ENCODE data around the gene CEP55. TPM values are rescaled to one million over a fixed set of nuclear protein-coding genes. Genes with fewer than 3 reads are reported as not detected.

The CEP55 gene
- total and polyA plus RNA-seq, 2 donors = 6.4 to 28.7 TPM

DNA sequence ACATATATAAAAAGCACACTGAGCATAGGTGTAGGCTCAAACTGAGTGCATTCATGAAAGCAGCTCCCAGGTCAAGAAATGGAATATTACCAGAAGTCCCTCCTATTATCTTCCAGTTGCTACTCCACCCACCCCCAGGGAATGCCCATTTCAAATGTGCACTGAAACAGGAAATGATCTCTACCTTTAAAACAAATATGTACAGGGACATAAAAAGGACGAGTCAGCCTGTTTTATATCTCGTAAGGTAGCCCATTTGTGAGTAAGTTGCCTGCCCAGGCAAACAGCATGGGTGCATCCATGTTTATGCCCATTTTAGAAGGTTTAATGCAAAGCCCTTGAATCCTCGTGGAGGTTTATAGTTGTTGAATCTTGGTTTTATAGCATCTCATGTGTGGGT is 80.5 kb downstream of the CEP55 start:
- no peak for DNase-seq (ENCODE audit: low read depth in 6 of 9, low spot score in 9 of 9)
- 93% methylated on average over 3 of the region's 3 CpGs for WGBS
- Histone ChIP-seq H3K4me1 (ENCODE audit: control insufficient read depth in 2 of 2, insufficient read depth in 2 of 2, low read length in 2 of 2) (peaks cover 3 to 6% of the 10 kb centered on the region in 2 donors), H3K27me3 (ENCODE audit: control insufficient read depth in 2 of 2, insufficient read depth in 1 of 2, low read length in 1 of 2) (peaks cover 0 to 7% of the 10 kb centered on the region in 2 donors), H3K27ac (ENCODE audit: low read depth in 1 of 2, low read length in 1 of 2) (no peak overlapping the region), H3K4me3 (ENCODE audit: low read length in 2 of 2) (no peak overlapping the region), H3K36me3 (ENCODE audit: control insufficient read depth in 2 of 2, insufficient read depth in 2 of 2, low read length in 1 of 2) (no peaks in the 10 kb centered on the region), H3K9me3 (ENCODE audit: control insufficient read depth in 2 of 2, insufficient read depth in 1 of 2, low read length in 1 of 2) (no peaks in the 10 kb centered on the region)

- Histone ChIP-seq H3K27ac (ENCODE audit: low read depth in 1 of 2, low read length in 1 of 2) (no peak overlapping the region), H3K9me3 (ENCODE audit: control insufficient read depth in 2 of 2, insufficient read depth in 1 of 2, low read length in 1 of 2) (no peaks in the 10 kb centered on the region), H3K36me3 (ENCODE audit: control insufficient read depth in 2 of 2, insufficient read depth in 2 of 2, low read length in 1 of 2) (no peaks in the 10 kb centered on the region), H3K4me3 (ENCODE audit: low read length in 2 of 2) (no peak overlapping the region), H3K4me1 (ENCODE audit: control insufficient read depth in 2 of 2, insufficient read depth in 2 of 2, low read length in 2 of 2) (peaks cover 3 to 6% of the 10 kb centered on the region in 2 donors), H3K27me3 (ENCODE audit: control insufficient read depth in 2 of 2, insufficient read depth in 1 of 2, low read length in 1 of 2) (peaks cover 0 to 3% of the 10 kb centered on the region in 2 donors)
- WGBS = 98% methylated on average over 3 of the region's 3 CpGs
- DNase-seq (ENCODE audit: low read depth in 6 of 9, low spot score in 9 of 9) = no peak
Measured at GRCh38 chr10:93577565-93577964, 81.2 kb downstream of the CEP55 start.

Other genes with a start within 250 kb of the CEP55 start
- gene MYOF, start 14.3 kb upstream of the CEP55 start, total RNA-seq = 6.4 TPM
- gene MYOF, start 14.3 kb upstream of the CEP55 start, polyA plus RNA-seq = 14.0 TPM
- gene FFAR4, start 70.1 kb downstream of the CEP55 start, total RNA-seq = 0.14 TPM
- 0.25 TPM for gene FFAR4, start 70.1 kb downstream of the CEP55 start, polyA plus RNA-seq
- 0.19 TPM for gene RBP4, start 104.6 kb downstream of the CEP55 start, total RNA-seq
- gene RBP4, start 104.6 kb downstream of the CEP55 start, polyA plus RNA-seq = 3.1 TPM
- gene PDE6C, start 115.9 kb downstream of the CEP55 start, total RNA-seq = not detected
- 0.18 TPM for gene PDE6C, start 115.9 kb downstream of the CEP55 start, polyA plus RNA-seq
- 6.7 TPM for gene FRA10AC1, start 206.0 kb downstream of the CEP55 start, total RNA-seq
- 20.7 TPM for gene FRA10AC1, start 206.0 kb downstream of the CEP55 start, polyA plus RNA-seq

All from thymus (tissue), 11 donors.